ENCODE data around the gene MMADHC.
"Not testable (repeated sequence)": the region's sequence is repeated elsewhere in the genome, so short reads cannot be mapped to it uniquely, and the experiment has no call there.

DNA sequence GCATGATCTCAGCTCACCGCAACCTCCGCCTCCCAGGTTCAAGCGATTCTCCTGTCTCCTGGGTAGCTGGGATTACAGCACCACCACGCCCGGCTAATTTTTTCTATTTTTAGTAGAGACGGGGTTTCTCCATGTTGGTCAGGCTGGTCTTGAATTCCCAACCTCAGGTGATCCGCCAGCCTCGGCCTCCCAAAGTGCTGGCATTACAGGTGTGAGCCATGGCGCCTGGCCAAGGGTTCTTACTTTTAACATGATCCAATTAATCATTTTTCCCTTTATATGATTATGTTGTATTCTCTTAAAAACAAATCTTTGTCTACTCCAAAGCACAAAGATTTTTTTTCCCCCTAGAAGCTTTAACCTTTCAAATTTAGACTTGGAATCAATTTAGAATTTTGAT, 21.9 kb downstream of the MMADHC start:
- TF ChIP-seq, protein P1, sequence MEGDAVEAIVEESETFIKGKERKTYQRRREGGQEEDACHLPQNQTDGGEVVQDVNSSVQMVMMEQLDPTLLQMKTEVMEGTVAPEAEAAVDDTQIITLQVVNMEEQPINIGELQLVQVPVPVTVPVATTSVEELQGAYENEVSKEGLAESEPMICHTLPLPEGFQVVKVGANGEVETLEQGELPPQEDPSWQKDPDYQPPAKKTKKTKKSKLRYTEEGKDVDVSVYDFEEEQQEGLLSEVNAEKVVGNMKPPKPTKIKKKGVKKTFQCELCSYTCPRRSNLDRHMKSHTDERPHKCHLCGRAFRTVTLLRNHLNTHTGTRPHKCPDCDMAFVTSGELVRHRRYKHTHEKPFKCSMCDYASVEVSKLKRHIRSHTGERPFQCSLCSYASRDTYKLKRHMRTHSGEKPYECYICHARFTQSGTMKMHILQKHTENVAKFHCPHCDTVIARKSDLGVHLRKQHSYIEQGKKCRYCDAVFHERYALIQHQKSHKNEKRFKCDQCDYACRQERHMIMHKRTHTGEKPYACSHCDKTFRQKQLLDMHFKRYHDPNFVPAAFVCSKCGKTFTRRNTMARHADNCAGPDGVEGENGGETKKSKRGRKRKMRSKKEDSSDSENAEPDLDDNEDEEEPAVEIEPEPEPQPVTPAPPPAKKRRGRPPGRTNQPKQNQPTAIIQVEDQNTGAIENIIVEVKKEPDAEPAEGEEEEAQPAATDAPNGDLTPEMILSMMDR (conservative IDR thresholded peaks at IDR 0.05; ENCODE audit: low read depth, low read length): not testable (repeated sequence)
- not testable (repeated sequence) for TF ChIP-seq POLR2A (IDR thresholded peaks at IDR 0.05; ENCODE audit: low read depth, low read length); MXI1 (IDR thresholded peaks at IDR 0.05; ENCODE audit: borderline replicate concordance, low read depth, low read length); CHD1 (IDR thresholded peaks at IDR 0.05; ENCODE audit: low read depth, low read length); NFE2L2 (IDR thresholded peaks at IDR 0.05; ENCODE audit: low read depth, low read length); CEBPB (IDR thresholded peaks at IDR 0.05; ENCODE audit: low read depth, low read length); RCOR1 (IDR thresholded peaks at IDR 0.05; ENCODE audit: insufficient replicate concordance, low read length); BHLHE40 (IDR thresholded peaks at IDR 0.05; ENCODE audit: low read depth, low read length); MAFK (IDR thresholded peaks at IDR 0.05; ENCODE audit: low read depth, low read length); RAD21 (IDR thresholded peaks at IDR 0.05; ENCODE audit: low read length)
- TF ChIP-seq, protein P2, sequence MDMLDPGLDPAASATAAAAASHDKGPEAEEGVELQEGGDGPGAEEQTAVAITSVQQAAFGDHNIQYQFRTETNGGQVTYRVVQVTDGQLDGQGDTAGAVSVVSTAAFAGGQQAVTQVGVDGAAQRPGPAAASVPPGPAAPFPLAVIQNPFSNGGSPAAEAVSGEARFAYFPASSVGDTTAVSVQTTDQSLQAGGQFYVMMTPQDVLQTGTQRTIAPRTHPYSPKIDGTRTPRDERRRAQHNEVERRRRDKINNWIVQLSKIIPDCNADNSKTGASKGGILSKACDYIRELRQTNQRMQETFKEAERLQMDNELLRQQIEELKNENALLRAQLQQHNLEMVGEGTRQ (IDR thresholded peaks at IDR 0.05; ENCODE audit: low read depth, low read length): not testable (repeated sequence)
